NK-92 (cell line): Measurements from ENCODE around the gene KATNAL1.

Source experiments
- DNase-seq: peaks from one replicate; lab custom pipeline; 2025; ENCODE audit not compliant: unreplicated experiment; lab: John Stamatoyannopoulos, UW

Gene KATNAL1

DNA sequence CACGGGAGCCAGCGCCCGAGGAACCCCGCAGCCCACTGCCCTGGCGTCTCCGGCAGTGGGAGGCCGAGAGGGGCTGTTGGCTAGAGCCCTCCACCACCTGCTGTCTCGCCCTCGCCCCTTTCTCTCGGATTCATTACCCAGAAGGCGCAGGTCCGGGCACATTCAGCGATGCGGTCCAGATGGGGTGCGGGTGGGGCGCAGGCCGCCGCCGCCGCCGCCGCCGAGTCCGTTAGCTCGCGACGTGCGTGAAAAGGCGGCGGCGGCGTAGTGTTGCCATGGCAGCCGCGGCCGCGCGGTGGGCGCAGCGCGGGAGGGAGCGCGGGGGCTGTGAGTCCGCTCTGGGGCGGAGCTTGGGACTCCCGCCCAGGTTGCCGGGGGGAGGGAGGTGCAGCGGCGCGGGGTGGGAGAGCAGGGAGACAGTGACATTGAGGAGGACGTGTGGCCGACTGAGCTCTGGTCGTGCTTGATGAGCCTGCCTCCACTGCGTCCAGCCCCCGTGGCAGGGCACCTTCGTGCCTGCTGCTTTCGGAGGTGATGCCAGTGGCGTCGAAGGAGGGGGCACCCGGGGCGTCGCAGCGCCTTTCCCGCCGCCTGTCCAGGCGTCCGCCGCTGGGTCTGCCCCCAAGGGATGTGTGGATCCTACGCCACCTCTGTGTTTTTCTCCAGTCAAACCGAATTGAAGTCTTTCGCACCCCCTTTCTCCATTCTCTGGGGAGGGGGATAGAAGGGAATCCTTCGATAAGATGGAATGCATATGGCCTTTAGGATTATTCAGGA is at the start of gene KATNAL1:
KATNAL1 (minus strand) TSS at position 358 of the 777 bp plus-strand sequence. CDS start 23,774 bp downstream, outside the sequence.
- no peak for DNase-seq

GRCh38 chr13:30355839-30356238 is 48.5 kb upstream of the KATNAL1 start:
- DNase-seq = no peak

GRCh38 chr13:30355384-30355699 is 48.0 kb upstream of the KATNAL1 start:
- no peak for DNase-seq

DNA sequence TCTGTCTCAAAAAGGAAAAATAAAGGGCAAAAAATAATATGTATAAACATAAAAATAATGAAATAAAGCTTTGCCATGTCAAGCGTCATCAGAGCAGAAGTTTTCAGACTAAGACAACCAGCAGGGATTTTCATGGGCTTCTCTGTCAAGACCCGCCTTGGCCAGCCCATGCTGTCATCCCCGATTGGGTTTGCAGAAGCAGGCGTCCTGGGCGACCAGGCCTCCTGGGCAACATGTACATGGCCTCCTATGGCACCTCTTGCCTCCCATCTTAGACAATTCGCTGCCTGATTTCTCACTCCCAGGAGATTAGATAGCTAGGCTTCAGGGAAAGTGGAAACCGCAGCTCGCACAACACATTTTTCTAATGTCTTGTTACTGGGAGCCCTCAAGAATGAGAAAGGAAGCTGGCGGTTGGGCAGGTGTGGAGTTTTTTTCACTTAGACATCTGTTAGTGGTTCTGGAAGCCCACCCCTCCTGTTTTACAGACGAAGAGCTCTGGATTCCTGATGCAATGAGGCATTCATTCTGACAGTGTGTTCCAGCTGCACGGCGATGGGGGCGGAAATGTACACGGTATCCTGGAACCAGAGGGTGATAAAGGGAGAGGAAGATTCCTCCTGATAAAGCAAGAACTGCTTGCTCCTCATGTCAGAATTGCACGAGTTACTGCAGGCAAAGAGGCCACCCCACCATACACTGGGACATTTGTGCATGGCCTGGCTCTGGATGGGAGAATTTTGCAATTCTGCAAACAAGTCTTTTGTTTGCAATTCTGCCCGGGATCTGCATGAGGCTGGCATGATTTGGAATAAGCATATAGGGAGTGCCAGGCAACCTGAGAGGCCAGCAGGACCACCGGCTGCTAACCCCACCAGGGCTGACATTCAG is 47.4 kb upstream of the KATNAL1 start:
- no peak for DNase-seq

DNA sequence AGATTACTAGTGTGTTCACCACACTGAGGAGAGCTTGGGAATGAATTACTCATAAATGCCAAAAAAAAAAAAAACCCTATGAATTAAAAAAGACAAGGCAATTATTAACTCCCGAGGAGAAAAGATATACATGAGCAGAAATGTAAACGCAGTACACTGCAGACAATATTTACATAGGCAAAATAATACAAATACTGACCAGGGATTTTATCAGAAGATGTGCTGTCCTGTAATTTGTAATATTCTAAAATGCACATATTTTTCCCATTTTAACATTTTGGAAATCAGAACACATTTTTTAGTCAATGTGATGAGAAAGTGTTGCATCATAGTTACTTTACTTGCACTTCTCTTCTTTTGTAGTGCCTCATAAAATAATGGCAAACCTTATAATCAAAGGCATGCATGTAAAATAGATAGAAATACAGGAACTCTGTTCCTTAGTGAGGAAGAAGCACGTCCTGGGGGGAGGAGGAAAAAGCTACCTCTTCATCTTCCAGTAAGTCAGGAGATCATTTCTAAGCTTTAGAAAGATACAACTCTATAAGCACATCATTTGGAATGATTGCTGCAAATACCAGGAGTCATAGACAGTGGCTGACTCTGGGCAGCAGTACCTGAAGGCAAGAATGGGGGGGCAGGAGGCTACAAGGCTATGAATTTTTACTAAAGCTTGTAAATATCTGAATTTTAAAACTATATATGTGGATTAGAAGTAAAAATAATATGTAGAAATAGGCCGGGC is 46.3 kb upstream of the KATNAL1 start:
- DNase-seq = no peak

DNA sequence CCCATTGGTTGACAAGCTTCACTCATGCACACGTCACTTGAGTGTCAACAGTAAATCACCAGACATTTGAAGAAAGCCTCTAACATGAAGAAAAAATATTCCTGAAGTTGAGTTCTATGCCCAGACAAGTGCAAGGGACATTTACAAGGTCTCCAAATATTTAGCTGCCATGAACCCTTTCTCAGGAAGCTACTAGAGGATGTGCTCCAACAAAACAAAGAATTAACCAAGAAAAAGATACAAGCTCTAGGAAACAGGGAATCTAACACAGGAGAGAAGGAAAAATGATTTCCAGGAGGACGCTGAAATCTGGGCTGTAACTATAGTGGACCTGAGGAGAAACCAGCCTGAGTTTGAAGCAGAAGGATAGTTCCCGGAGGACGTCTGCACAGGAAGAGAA is 45.7 kb upstream of the KATNAL1 start:
- no peak for DNase-seq

DNA sequence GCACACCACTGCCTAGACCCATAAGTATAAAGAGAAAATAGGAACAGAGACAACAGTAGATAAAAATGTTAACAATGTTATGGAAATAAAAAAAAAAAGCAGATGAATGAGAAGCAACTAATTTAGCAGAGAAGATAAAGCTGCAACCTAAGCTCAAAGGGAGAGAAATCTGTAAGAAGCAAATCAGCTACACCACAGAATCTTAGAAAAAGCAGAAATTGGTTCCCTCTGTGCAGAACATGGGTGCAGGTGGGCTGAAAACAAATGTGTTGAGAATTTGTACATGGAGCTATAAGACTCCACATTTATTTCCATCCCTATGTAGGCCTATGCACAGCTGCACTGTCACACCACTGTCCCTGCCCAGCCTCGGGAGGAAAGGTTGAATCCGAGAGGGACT is 44.8 kb upstream of the KATNAL1 start:
- no peak for DNase-seq

- DNase-seq = no peak
Observed at GRCh38 chr13:30346789-30347167, 39.4 kb upstream of the KATNAL1 start.

- DNase-seq = no peak
Observed at GRCh38 chr13:30346153-30346788, 38.9 kb upstream of the KATNAL1 start.

DNA sequence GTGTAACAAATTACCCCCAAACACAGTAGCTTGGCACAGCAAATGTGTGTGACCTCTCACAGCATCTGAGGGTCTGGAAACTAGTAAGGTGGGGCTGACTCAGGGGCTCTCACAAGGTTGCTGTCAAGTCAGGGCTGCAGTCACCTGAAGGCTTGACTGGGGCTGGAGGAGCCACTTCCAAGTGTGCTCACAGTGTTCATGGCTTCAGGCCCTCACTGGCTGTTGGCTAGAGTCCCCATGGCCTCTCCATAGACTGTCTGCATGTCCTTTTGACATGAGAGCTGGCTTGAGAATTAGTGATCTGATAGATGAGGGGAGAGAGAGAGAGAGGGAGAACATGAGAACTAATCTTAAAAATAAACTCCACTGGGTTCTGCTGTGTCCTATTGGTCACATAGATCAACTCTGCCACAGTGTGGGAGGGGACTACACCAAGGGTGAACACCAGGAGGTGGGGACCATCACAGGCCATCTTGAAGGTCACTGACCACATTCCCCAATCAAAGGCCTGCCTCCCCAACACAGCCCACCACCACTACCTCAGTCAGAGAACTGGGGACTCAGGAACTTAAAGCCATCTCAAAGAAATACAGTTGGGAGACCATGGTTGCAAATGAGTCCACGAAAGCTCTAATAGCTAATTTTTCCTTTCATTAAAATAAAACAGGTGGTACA is 38.2 kb upstream of the KATNAL1 start:
- no peak for DNase-seq

DNA sequence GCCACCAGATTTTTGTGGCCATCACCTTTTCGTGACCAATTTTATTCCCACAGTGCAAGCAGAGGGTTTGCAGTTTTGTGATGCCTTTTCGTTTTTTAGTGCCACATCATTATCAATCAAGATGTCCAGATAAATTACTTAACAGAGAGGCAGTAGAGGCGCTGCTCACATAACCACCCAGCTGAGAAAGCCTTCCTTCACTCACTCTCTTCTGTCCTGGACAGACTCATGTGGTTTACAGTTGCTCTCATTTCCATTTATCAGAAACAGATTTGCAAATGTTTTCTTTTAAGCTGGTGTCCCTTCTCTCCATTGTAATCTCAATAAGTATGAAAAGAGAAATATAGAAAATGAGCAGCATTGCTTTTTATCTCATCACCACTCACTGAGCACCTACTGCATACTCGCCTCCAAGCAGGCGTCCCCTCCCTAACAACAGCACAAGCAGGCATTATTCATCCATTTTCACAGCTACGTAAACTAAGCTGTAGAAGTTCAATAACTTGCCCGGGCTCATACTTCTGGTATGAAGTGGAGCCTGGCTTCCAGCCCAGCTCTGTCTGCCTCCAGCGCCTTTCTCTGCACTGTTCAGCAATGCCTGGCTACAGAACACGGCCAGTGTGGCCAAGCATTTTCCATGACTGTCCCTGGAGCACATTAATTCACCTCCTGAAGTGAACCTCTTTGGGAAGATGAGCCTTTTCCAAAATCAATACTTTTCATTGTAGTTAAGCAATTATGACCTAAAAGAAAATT is 34.6 kb upstream of the KATNAL1 start:
- DNase-seq = no peak

- no peak for DNase-seq
Observed at GRCh38 chr13:30340331-30341250, 33.2 kb upstream of the KATNAL1 start.

GRCh38 chr13:30339738-30340330 is 32.5 kb upstream of the KATNAL1 start:
- DNase-seq = no peak

- DNase-seq = no peak
Observed at GRCh38 chr13:30338952-30339351, 31.6 kb upstream of the KATNAL1 start.

GRCh38 chr13:30338331-30338851 is 31.0 kb upstream of the KATNAL1 start:
- DNase-seq = no peak

DNA sequence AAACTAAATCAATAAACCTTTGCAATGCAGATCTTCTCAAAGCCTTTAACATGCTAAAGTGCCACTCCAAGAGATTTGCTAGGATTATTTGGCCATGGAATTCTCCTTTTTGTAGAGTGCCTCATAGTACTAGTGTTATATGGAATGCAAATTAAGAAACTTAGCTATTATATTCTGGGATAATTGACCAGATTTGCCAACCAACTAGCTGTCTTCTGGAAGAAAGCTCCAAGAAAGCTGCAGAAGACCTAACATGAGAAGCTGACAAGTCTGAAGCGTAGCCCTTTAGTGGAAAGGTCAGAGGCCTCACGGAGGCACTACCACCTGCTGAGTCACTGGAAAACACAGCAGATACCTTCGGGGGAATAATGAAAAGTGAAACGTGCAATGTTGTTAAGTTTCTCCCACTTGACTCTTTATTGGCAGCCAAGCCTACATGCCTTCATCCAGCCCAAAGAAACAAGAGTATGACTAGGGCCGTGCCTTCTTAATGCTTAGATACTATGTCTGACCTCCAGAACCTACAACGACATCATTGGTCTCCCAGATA is 29.8 kb upstream of the KATNAL1 start:
- DNase-seq = no peak

GRCh38 chr13:30334663-30335386 is 27.5 kb upstream of the KATNAL1 start:
- DNase-seq = no peak
